Upper lobe of left lung (tissue), 6 donors: ENCODE measurements around the gene LRG1. TPM values are rescaled to one million over a fixed set of nuclear protein-coding genes. Genes with fewer than 3 reads are reported as not detected.

ENCODE experiments used
- ATAC-seq, 2 donors: fragments of 200-7000 bp; cut with Tn5 transposase; one replicate each; pipeline ENCODE4 v1.9.1; 2022; ENCODE audit warnings: mild to moderate bottlenecking in 2 of 2, moderate library complexity in 2 of 2; ENCODE audit not compliant: low FRiP score in 2 of 2
- DNase-seq, 2 donors: peaks; one replicate each; pipeline ENCODE4 v3.0.0-alpha.2; 2019 to 2020
- H3K27ac ChIP-seq, 4 donors: fragments of 200-600 bp; sonication (generic); one replicate each; pipeline ENCODE4 v1.5.1; 2016 to 2019
- H3K27me3 ChIP-seq, 4 donors: fragments of 200-600 bp; sonication (generic); one replicate each; pipeline ENCODE4 v1.5.1; 2017 to 2019
- H3K36me3 ChIP-seq, 4 donors: fragments of 200-600 bp; sonication (generic); one replicate each; pipeline ENCODE4 v1.5.1; 2016 to 2019
- H3K4me1 ChIP-seq, 4 donors: fragments of 200-600 bp; sonication (generic); one replicate each; pipeline ENCODE4 v1.5.1; 2018 to 2019
- H3K4me3 ChIP-seq, 4 donors: fragments of 200-600 bp; sonication (generic); one replicate each; pipeline ENCODE4 v1.5.1; 2017 to 2019; ENCODE audit warnings: mild to moderate bottlenecking in 2 of 4, moderate library complexity in 1 of 4
- H3K9me3 ChIP-seq, 4 donors: fragments of 200-600 bp; sonication (generic); one replicate each; pipeline ENCODE4 v1.5.1; 2018 to 2019
- EP300 ChIP-seq, 4 donors: sonication (generic); formaldehyde crosslinking; IDR thresholded peaks; one replicate each; pipeline ENCODE4 v1.5.1; 2017; ENCODE audit warnings: antibody characterized with exemption in 4 of 4, control low read depth in 2 of 4
- POLR2A ChIP-seq, 4 donors: fragments of 450-650 bp; IDR thresholded peaks; one replicate each; pipeline ENCODE4 v1.5.1; 2016 to 2017; ENCODE audit warnings: antibody characterized with exemption in 4 of 4, mild to moderate bottlenecking in 2 of 4
- POLR2AphosphoS5 ChIP-seq, 2 donors: sonication (generic); formaldehyde crosslinking; IDR thresholded peaks; one replicate each; pipeline ENCODE4 v1.5.1; 2017; ENCODE audit warnings: antibody characterized with exemption in 2 of 2
- WGBS, 2 donors: methylation state at CpG; one replicate each; pipeline ENCODE4 v1.1.5; 2017 to 2018; 5-methylcytosine and 5-hydroxymethylcytosine counted together
- total RNA-seq, 6 donors: library from RNA; depleted of rRNA in 4 of 6; stranded (reverse); fragments of >200 nt in 4 of 6; gene quantifications; one replicate each; pipeline versions ENCODE4 v1.1.0 to v1.2.1, GENCODE V29; 2016 to 2021
- TF ChIP-seq, protein P1 (sequence below), 6 experiments: fragments of 450-650 bp in 4 of 6; fragments of 200-600 bp in 2 of 6; sonication (generic) in 2 of 6; IDR thresholded peaks; one replicate each; pipeline ENCODE4 v1.5.1; 2016 to 2019; ENCODE audit warnings: antibody characterized with exemption in 6 of 6
- donor health status: DM: no; HTN: no; CAD: no; lungs with moderate emphysema.
- donor health status: DM: no; HTN: yes; CAD: no; lungs with severe emphysema.

LRG1 gene
- total RNA-seq, 6 donors from 2014 or later = 7.3 to 19.9 (median 12.2) TPM

DNA sequence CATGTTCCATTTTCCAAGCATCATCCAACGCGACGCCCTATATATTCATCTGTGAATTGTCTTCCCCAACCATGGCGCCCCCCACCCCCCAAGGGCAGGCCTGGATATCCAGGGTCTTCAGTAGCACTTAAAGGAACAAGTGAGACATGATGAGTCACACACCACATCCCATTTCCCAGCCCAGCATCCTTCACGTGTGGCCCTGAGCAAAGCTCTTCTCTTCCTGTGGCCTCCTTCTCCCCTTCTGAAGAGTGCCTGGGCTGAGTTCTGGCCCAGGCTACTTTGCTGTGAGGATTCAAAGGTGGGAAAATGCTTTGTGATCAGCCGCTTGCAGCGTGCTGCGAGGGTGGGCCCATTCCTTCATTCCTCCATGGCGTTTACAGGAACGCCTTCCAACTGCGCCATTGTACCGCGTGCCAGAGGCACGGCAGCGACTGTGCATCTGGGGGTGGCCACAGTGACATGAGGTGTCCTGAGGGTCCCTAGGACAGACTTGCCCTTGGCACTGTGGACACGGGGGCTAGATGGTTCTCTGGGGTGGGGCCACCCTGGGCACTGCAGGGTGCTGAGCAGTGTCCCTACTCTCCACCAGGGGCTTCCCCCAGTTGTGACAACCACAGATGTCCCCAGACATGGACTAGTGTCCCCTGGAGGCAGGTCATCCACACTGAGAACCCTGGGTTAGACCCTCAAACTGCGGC lies 33.2 kb downstream of the LRG1 start:
- DNase-seq (no peak), ATAC-seq (no peak)
- Histone ChIP-seq H3K4me3 (no peak overlapping the region), H3K9me3 (no peaks in the 10 kb centered on the region), H3K27ac (no peak overlapping the region), H3K27me3 (no peaks in the 10 kb centered on the region), H3K4me1 (no peaks in the 10 kb centered on the region), H3K36me3 (peaks cover 2 to 47% (median 28%) of the 10 kb centered on the region in 4 donors)
- WGBS, 2 donors = 83 to 87% methylated on average over 5 to 16 of the region's 17 CpGs
- TF ChIP-seq POLR2A (IDR thresholded peaks at IDR 0.05) = no peak
- TF ChIP-seq, protein P1, sequence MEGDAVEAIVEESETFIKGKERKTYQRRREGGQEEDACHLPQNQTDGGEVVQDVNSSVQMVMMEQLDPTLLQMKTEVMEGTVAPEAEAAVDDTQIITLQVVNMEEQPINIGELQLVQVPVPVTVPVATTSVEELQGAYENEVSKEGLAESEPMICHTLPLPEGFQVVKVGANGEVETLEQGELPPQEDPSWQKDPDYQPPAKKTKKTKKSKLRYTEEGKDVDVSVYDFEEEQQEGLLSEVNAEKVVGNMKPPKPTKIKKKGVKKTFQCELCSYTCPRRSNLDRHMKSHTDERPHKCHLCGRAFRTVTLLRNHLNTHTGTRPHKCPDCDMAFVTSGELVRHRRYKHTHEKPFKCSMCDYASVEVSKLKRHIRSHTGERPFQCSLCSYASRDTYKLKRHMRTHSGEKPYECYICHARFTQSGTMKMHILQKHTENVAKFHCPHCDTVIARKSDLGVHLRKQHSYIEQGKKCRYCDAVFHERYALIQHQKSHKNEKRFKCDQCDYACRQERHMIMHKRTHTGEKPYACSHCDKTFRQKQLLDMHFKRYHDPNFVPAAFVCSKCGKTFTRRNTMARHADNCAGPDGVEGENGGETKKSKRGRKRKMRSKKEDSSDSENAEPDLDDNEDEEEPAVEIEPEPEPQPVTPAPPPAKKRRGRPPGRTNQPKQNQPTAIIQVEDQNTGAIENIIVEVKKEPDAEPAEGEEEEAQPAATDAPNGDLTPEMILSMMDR (IDR thresholded peaks at IDR 0.05) = no peak
- TF ChIP-seq POLR2AphosphoS5 (IDR thresholded peaks at IDR 0.05) = no peak
- TF ChIP-seq EP300 (IDR thresholded peaks at IDR 0.05) = no peak

DNA sequence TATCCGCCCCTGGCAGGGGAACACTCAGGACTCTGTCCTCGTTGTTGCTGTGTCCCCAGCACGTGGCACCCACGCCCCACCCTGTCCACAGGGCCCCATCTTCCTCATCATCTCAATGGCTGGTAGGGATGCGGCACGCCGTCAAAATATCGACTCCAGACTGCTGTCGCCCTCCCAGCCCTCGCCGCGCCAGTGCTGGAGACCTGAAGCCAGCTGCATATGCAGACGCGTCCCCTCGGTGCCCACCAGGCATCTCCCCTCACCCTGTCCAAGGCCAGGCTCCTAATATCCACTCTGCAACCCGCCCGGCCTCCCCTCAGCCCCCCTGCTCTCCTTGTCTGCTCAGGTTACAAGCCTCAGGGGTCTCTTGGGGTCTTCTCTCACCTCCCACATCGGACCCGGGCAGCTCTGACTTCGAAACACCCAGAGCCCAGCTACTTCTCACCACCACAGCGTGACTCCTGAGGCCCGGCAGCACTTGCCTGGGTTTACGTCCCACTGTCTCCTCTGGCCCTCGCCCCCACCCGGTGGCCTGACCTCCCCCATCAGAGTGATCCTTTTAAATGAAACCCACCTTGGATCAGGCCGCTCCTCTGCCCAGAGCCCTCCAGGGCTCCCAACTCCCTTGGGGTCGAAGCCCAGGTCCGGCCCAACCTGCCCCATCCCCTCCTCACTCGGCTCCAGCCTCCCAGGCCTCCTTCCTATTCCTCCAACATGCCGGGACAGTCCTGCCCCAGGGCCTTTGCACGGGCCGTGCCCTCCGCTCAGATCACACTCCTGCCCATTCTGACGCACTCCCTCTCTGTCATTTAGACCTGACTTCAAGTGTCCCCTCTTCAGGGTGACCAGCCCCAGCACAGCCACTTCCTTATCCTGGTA lies 34.0 kb downstream of the LRG1 start:
- Histone ChIP-seq H3K36me3 (peaks cover 2 to 55% (median 36%) of the 10 kb centered on the region in 4 donors), H3K27me3 (no peaks in the 10 kb centered on the region), H3K4me1 (no peaks in the 10 kb centered on the region), H3K4me3 (no peak overlapping the region), H3K27ac (no peak overlapping the region), H3K9me3 (no peaks in the 10 kb centered on the region)
- TF ChIP-seq POLR2AphosphoS5 (IDR thresholded peaks at IDR 0.05) = no peak
- TF ChIP-seq EP300 (IDR thresholded peaks at IDR 0.05) = no peak
- TF ChIP-seq POLR2A (IDR thresholded peaks at IDR 0.05) = no peak
- TF ChIP-seq, protein P1 (IDR thresholded peaks at IDR 0.05) = no peak
- peak in 1 of 2 donors; percentile 75 for DNase-seq
- WGBS, 2 donors = 93 to 97% methylated on average over 33 to 34 of the region's 34 CpGs
- no peak for ATAC-seq

DNA sequence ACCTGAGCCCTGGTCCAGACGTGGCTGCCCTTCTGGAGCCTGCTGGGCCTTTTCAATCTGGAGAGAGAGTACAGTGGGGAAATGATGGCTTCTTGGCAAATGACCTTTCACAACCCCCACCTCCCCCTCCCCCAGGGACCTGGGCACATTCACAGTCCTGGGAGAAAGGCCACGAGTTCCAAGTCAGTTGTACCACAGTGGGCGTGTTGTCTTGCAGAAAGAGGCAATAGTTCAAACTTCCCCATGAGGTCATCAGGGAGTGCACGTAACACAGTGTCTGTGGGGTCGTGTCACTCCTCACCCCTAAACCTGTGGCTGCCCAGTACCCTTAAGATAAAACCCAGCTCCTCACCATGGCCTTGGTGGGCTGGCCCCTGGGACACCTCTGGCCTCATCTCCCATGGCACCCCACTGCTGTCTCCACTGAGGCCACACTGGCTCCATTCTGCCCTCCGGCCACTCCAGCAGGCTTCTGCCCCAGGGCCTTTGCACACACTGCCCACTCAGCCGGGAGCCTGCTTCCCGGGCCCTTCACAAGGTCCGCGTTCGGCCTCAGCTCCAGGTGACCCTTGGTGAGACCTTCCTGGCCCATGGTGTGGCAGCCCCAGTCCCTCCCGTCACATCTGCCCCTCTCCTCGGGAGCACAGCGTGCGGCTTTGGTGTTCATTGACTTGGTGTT lies 34.8 kb downstream of the LRG1 start:
- ATAC-seq (no peak), DNase-seq (no peak)
- TF ChIP-seq EP300 (IDR thresholded peaks at IDR 0.05) (no peak), POLR2AphosphoS5 (IDR thresholded peaks at IDR 0.05) (no peak), POLR2A (IDR thresholded peaks at IDR 0.05) (no peak)
- TF ChIP-seq, protein P1 (IDR thresholded peaks at IDR 0.05) = no peak
- Histone ChIP-seq H3K27me3 (no peaks in the 10 kb centered on the region), H3K9me3 (no peaks in the 10 kb centered on the region), H3K27ac (no peak overlapping the region), H3K4me1 (no peaks in the 10 kb centered on the region), H3K4me3 (no peak overlapping the region), H3K36me3 (peaks cover 2 to 61% (median 42%) of the 10 kb centered on the region in 4 donors)
- WGBS, 2 donors = 84 to 85% methylated on average over 9 to 15 of the region's 15 CpGs

GRCh38 chr19:4504297-4504701 lies 35.5 kb downstream of the LRG1 start:
- Histone ChIP-seq H3K27me3 (no peaks in the 10 kb centered on the region), H3K9me3 (no peaks in the 10 kb centered on the region), H3K4me1 (no peaks in the 10 kb centered on the region), H3K27ac (no peak overlapping the region), H3K4me3 (no peak overlapping the region), H3K36me3 (peaks cover 2 to 68% (median 45%) of the 10 kb centered on the region in 4 donors)
- TF ChIP-seq, protein P1 (IDR thresholded peaks at IDR 0.05) = no peak
- no peak for TF ChIP-seq EP300 (IDR thresholded peaks at IDR 0.05)
- TF ChIP-seq POLR2AphosphoS5 (IDR thresholded peaks at IDR 0.05) = no peak
- no peak for TF ChIP-seq POLR2A (IDR thresholded peaks at IDR 0.05)
- WGBS, 2 donors = 83% methylated on average over 4 of the region's 23 CpGs; no CpG with 5 or more reads in 1 of the 2 donors
- ATAC-seq (no peak), DNase-seq (peak in 1 of 2 donors; percentile 82)
